Activated effector memory CD4-positive, alpha-beta T cell treated with anti-CD3 and anti-CD28 coated beads, Interleukin-2, amount 50 U/mL, for 16 hours (primary cell): ENCODE results near the gene SLC24A4.
A peak's percentile ranks its signal among the peaks of the same experiment; 100 is the strongest.

Experiments
- DNase-seq: peaks from one replicate; pipeline ENCODE4 v3.0.0-alpha.2; 2020

The SLC24A4 gene

GRCh38 chr14:92510972-92511371, 188.0 kb downstream of the SLC24A4 start:
- DNase-seq: no peak

GRCh38 chr14:92511453-92512238, 188.7 kb downstream of the SLC24A4 start:
- DNase-seq: no peak

GRCh38 chr14:92512807-92513203, 189.8 kb downstream of the SLC24A4 start:
- no peak for DNase-seq

- DNase-seq: peak; percentile 72
Observed at GRCh38 chr14:92513204-92513965, 190.4 kb downstream of the SLC24A4 start, which contains the start of gene RIN3. RIN3 (plus strand) TSS chr14:92513781; CDS start chr14:92513933, 152 bp downstream.

- peak; percentile 65 for DNase-seq
Observed at GRCh38 chr14:92513966-92514843, 191.2 kb downstream of the SLC24A4 start.

- no peak for DNase-seq
Observed at GRCh38 chr14:92514844-92515514, 192.0 kb downstream of the SLC24A4 start.

- DNase-seq: peak; percentile 27
Observed at GRCh38 chr14:92515546-92516343, 192.8 kb downstream of the SLC24A4 start.

- DNase-seq: peak; percentile 10
Observed at GRCh38 chr14:92516344-92516965, 193.5 kb downstream of the SLC24A4 start.

- DNase-seq: peak; percentile 64
Observed at GRCh38 chr14:92516966-92517506, 194.1 kb downstream of the SLC24A4 start.

- peak; percentile 52 for DNase-seq
Observed at GRCh38 chr14:92517761-92518160, 194.8 kb downstream of the SLC24A4 start.

GRCh38 chr14:92519246-92520101, 196.5 kb downstream of the SLC24A4 start:
- peak; percentile 47 for DNase-seq

- peak; percentile 24 for DNase-seq
Observed at GRCh38 chr14:92520102-92521057, 197.4 kb downstream of the SLC24A4 start.

GRCh38 chr14:92521058-92521415, 198.1 kb downstream of the SLC24A4 start:
- no peak for DNase-seq

GRCh38 chr14:92523752-92524151, 200.8 kb downstream of the SLC24A4 start:
- DNase-seq: peak; percentile 27

GRCh38 chr14:92524602-92525185, 201.7 kb downstream of the SLC24A4 start:
- DNase-seq: peak; percentile 39

- peak; percentile 54 for DNase-seq
Observed at GRCh38 chr14:92525322-92526095, 202.5 kb downstream of the SLC24A4 start.

- peak; percentile 34 for DNase-seq
Observed at GRCh38 chr14:92527721-92528120, 204.8 kb downstream of the SLC24A4 start.
